Activated CD4-positive, alpha-beta T cell treated with anti-CD3 and anti-CD28 coated beads, Interleukin-2, Interleukin-6, amounts not matched to agents 100 ng/mL and 50 ng/mL, durations not matched to agents 16 hours and 8 hours (primary cell): Measurements from ENCODE around the gene SOX2.

Experiments
- DNase-seq: peaks from one replicate; pipeline ENCODE4 v3.0.0-alpha.2; 2020

The SOX2 gene

DNA sequence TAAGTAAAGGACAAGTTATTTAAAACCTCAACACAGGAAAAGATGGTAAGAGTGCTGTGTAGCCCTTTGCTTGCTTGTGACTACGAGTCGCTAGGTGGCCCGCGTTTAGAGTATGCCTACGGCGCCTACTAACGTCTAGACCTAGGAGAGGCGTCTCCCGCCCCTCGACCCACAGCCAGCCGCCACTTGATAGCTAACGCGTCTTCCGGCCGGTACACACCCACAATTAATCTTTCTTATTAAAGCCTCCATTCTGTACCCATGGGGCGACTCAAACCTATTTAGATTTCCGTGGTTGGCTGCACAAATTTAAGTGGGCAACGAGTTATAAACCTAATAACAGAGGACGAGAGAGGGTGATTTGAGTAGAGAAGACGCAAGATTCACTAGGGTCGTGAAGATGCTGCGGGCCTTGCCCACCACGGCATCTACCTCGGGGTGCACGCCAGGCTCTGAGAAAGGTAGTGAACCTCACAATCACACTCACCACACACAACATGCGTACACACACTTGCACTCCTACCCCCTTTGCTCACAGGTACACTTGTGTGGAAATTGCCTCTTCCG, 12.0 kb downstream of the SOX2 start:
- no peak for DNase-seq

DNA sequence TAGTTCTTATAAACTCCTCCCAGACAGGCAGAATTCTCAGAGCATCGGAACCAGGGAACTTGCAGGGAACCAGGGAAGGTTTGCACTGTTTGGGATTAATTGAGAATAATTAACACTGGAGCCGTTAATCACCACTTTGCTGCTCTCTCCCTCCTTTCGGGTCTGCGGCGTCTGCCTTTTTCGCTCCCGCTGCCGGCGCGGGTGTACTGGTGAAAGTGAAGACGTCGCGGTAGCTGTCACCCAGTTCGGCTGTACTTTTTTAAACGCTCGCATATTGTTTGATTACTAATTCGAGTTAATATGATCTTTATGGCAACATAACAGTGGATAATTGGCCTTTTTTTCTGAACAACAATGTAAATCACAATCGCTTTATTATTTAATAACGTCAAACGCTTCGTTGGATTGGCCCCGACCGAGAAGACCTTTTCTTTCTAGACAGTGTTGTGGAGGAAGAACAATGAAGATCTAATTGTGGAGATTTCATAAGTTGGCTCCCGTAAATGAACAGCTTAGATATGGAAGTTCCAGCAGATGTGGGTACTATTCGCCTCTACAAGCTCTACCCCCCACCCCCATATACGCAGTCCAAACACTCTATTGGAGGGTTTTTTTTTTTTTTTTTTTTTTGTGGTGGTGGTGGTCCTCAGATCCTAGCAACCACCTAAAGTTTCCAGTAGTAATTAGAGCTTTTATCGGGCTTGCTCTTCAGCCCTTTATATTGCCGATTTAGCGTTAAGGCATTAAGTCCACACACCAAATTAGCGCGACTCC, 12.7 kb downstream of the SOX2 start:
- no peak for DNase-seq

DNA sequence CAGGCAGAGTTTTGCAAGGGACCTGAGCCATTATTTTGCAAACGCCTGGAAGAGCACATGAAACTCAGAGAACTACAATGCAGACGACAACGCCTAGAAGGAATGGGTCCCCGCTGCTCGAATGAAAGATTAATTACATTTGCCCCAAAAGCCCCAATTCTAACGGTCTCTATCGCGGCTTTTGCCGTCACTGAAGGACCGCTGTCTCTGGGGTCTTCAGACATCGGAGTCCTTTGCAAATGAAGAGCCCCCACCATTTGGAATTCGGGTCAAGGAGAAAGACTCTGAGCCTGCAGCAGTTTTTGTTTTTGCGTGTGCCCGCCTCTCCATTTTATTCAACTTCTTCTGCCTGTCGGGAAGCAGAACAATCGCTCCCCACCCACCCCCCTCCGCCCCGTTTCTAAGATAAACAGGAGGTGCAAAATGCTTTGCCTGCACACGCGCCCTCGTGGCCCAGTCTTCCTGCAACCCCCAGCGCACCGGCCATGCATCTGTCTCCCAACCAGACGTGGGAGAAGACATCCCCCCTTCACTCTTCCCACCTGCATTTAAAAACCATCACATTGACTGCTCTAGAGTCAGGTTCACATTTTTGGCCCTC, 13.5 kb downstream of the SOX2 start:
- DNase-seq, result no peak

DNA sequence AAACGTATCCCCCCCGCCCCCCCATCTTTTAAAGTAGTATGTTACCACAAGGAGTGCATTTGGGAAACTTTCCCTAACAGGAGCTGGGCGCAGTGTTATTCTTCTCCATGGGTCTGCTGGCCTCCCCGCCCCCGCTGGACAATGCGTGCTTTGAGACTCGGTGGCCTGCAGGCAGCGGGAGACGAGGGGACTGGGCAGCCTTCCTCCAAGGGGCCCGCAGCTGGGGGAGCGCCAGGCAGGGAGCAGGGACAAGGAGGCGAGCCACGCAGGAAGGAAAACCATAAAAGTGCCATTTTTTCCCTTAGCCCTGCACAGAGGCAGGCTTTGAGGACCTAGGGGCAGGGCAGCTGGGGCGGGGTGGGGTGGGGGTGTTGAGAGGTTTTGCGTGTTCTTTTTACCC, 14.1 kb downstream of the SOX2 start:
- no peak for DNase-seq

DNA sequence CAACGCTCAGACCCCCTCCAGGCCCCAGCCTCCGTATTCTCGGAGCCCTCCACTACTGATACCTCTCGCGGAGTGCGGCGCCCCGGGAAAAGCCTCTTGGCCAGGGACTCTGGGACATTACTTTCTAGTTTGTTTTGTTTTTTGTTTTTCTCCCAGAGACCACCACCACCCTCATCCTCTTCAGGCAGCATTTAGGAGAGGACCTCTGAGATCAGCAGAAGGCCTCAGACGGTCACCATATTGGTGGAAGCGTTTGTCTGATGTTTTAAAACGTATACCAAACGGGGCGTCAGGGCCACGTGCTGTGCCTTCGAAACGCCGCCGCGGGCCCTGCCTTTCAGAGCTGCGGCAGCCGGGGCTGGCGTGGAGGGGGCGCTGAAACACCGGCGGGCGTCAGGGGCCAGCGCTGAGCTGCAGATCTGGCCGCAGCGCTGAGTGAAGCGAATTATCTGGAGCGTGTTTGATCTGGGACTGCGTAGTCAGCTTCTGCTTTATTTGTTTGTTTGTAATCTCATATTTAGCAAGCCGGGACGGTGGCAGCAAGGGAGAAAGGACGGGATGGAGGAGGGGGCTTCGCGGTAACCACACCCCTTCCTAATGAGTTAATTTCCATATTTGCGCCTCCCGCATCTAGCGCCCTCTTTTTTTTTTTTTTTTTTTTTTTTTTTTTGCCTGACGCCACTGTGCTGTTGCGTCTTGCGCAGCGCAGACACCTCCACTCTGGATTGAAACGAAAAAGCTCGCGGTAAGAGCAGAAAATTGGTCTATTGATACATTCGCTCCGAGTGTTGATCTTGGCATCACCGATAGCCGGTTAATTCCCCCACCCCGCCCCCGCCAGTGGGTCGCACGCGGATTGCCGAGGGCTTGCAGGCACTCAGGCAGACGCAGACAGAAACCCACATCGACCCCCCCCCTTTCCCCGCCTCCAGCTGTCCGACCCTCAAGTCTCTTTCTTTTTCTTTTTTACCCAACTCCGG, 14.9 kb downstream of the SOX2 start:
- DNase-seq, result no peak

DNA sequence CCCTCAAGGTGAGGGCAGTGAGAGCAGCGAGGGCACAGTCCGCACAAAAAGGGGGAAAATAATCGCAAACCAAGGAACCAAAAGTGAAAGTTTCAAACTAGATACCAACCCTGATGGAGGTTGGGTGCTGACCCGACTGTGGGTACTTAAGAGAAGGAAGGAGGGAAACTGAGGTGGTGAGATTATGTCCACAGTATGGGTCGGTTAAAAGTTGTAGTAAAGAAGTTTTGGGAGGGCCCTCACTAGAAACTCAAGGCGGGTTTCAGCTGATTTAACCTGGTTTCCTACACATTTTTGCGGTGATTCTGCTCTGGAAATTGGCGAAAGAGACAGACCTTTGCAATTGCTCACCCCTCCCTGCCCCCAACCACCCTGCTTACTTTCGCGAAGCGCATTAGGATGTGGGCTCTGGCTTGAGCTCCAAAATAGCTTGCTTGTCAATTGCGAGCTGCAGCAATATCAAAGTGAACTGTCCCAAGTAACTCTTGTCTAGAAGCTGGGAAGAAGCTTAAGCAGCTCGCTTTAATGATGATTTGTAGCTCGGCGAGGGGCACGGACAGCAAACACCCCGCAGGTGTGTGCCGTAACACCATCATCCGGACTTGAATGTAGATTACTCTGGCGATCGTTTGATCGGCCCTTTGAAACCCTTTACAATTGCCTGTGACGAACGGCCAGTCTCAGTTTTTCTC, 15.8 kb downstream of the SOX2 start:
- no peak for DNase-seq

DNA sequence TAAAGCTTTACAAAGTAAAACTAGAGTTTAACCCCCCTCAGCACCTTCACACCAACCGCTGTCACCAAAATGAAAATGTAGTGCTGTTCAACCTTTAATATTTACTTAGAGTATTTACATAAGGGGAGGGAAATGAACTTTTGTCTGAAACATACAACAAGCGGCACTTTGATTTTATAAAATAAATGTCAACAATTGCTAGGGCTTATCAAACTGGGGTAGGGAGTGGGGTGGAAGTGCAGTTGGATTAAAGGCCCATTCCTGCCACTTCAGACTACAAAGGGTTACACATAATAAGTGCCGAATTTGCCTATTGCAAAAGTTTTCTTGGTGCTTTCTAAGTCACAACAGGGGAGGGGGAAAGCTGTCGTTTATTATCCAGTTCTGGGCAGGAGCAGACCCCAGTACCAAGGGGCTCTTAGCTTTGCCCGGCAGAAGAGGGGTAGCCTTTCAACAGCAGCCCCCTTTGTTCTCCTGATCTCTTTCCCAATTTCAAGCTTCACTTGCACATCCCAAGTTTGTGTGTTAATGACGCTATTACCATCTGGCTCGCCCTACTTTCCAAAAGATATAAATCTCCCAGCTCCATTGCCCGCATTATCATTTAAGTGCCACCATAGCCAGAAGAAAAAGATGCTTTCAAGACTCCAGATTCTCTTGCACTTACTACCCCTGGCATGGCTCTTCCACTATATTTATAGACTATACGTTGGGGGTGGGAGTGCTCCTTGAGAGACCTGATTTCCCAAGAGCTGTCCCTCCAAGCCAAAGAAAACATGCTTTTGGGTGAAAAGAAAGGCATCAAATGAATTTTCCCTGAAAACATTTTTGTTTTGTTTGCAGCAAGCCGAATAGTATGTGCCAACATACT, 17.0 kb downstream of the SOX2 start:
- DNase-seq, result no peak

DNA sequence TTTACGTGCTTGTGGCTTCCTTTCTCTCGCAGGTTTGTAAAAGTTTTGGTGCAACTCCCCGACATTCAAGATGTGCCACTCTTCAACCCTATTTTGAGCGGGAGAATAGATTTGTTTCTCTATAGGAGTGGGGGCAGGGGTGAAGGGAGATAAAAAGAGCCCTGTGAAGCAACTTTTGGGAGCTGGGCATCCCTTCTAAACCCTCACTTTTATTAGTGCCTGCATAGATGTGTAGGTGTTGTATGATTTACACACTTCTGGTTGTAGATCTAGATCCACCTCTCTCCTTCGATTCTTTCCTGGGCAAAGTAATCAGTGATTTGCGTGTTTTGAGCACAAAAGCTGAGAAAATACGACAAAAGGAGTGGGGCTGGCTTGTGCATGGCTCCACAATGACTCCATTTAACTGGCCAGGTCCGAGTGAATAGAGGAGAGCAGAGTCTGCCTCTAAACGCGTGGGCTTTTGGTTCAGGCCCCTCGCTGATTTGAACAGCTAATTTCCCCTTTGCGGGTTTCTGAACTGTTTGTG, 17.7 kb downstream of the SOX2 start:
- no peak for DNase-seq

DNA sequence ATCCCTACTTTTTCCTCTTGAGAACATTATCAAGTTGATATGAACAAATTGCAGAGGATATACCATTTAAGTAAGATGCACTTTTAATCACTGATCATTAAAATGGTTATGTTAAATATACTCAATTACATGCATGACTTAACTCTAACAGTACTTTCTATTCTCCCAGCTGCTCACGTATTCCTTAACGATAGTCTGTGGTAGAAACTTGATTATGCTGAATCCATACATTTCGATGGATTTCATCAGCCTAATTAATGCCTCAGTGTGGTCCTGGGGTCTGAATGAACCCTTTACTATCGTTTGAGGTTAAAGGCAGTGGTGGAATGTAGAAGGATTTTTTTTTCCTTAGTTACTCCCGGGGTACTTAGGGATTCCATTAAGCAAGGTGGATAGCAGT, 18.6 kb downstream of the SOX2 start:
- no peak for DNase-seq

DNA sequence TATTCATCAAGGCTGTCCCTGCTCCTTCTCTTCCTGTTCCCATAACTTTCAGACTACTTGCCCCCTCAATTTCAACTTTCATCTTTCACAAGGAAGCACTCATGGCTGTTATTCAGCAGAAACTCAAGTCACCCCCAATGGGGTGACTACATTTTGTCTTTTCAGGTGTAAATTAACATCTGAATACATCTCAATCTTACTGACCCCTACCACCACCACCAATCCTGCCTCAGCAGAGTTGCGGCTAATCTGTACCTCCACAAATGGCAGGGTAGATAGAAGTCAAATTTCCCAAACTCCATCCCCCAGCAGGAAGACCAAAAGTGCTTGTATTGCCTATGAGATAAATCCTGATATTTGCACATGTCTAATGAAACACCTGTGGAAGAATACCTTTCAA, 19.2 kb downstream of the SOX2 start:
- DNase-seq, result no peak

DNA sequence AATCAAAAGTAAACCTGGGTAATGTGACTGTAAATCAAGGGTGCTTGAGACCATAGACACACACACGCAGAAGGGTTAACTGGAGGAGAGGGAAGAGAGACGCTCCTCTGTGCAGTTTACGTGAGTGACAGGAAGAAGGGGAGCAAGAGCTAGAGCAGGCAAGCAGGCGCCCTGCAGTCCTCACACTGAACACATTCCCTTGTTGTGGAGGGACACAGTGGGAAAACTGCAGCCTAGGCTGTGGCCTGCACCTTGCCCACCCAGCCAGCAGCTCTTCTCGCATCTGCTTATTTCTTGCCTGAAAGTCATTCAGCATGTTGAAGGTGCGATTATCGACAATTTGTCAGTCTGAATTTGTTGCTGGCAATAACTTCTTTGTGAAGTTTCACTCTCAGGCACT, 24.2 kb downstream of the SOX2 start:
- DNase-seq, result no peak

DNA sequence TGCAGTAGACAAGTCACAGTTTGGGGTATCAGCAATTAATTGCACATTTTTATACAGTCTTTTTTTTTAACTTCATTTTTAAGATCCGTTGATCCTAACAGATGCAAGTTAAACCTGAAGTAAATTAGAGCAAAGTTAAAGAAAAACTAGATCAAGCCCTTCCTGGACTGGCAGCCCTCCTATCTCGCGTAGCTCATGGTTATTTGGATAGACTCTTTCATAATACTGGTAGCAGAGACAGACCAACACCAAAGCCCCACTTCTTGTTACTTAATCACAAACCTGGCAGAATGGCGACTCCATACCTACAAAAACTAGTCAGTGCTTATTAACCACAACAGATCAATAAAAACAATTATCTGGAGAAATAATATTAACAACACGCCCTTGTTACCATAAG, 26.8 kb downstream of the SOX2 start:
- no peak for DNase-seq

DNA sequence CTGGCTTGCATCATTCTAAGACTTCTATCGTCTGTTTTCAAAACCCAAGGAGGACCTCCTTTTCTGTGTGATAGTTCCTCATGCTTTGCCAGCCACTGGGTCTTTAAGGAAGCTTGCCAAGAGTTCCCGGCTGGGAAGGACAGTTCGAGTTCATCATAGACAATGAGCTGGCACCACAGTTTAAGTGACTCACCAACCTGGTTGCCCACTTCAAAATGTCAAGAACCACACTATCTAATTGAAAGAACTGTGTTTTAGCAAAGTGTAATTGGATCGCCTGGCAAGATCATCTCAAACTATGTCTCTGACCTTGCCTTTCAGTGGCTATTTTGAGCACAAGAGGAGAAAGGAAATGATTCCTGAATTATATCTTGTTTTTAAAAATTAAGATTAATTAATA, 27.9 kb downstream of the SOX2 start:
- no peak for DNase-seq

DNA sequence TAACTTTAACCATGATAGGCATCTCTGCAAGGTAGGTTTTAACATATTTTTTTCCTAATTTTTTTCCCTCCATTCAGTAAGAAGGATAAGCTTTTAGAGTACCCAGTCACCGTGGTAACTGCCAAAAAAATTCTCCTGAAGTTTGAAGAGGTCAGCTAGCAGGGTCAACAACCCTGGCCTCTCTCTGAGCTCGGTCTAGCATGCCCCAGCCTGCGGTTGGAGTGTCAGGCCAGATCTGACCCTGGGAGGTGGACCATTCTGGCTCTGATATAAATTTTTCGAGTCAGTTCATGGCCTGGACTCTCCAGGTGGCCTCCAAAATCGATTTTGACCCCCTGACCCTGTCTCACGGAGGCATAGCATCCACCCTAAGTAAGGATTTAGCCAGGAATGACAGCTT, 29.7 kb downstream of the SOX2 start:
- DNase-seq, result no peak

DNA sequence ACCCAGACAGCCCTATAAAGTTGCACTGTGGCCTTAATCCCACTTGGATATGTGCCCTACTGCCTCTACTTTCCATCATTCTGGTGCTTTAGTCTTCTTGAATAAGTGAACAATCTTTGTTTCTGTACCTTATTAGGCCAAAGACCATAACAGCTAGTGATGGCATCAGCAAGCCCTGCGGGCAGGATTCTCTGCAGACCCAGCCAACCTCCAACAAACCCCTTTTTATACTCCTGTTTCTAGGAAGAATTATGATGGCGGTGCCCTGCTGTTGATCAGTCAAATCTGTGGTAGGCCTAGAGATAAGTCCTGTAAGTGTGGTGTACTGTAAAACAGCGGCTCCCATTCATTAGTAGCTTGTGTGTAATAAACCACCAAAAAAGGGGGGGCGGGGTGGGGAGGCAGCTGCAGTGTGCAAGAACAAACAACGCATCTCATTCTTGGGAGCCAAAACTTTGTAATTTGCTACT, 40.5 kb downstream of the SOX2 start:
- no peak for DNase-seq

DNA sequence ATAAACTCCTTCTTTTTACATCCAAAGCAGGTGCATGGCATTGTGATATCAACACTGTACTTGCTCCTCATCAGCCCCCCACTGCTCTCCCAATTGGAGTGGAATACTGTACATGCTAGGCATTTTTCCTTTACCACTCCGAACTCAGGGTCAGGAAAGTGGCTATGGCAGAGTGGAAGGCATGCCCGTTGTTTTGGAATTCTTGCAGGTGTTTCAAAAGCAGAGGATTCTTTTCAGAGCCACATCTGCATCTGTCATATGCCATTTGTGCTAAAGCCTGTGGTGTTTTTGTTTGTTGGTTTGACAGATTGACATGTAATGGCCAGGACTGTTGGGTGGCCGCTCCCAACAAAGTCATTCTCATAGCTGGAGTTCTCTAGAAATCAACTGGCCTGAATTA, 41.7 kb downstream of the SOX2 start:
- no peak for DNase-seq

DNA sequence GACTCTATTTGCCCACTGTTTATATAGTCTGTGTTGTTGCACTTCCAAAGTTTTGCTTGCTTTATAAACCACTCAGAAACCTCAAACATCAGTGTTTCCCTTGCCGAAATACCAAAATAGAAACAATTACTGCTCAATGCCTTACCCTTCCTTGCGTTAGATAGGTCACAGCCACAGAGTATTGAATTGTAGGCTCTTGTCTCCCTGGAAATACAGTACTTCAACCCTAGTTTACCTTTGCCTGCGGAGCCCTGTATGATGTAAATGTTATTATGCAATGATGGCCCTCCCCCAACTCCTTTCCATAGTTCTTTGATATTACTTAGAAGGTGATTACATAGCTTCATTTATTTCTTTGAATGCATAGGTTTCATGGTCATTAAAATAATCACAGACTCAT, 44.2 kb downstream of the SOX2 start:
- no peak for DNase-seq

DNA sequence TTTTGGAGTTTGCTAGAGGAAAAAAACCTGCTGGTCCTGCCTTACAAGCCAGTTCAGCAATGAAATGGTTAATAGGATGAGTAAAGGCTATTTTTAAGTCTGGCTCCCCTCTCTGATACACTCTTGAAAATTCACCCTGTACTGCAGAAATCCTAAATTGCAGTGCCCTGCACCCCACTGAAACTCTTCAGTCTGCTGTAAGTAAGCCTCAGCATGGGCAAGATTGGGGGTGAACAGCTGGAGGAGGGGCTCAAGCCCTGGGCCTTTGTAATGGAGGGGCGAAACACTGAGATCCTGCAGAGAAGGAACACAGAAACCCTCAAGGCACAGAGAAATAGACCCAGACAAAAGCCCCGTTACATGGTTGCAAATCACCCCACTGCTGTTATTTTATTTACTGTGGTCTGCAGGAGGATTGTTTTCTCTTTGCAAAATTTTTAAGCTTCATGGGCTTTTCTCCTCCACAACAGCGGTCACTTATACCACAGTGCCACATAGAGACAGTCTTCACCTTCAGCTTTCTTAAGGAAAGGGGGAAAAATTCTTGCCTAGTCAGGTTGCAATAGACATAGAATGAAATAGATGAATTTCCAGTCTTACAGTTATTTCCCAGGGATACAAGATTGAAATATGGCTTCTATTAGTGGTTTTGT, 45.0 kb downstream of the SOX2 start:
- DNase-seq, result no peak

DNA sequence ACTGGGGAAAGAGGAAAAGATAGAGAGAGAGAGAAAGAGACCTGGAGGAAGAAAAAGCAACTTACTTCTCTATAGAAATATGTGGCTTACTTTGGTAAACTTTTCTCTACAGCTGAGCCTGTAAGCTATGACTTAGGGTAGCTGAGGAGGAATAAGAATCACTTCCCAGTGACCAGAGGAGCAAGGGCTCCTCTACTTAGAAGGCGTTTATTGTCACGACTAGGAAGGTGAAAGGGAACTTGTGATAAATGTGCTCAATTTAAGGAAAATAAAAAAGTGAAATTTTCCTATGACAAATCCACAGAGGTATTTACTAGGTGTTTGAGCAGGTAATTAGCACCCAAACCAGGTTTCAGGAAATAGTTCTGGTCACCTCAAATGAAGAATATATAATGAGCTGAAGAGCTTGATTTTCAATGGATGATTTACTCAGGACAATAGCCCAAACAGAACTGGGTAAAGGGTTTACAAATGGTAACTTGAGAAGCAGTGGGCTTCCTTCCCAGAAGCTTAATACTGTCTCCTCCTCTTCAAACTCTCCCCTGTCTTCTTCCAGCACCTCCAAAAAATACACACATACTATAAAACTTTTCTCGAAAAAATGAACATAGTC, 46.1 kb downstream of the SOX2 start:
- DNase-seq, result no peak

DNA sequence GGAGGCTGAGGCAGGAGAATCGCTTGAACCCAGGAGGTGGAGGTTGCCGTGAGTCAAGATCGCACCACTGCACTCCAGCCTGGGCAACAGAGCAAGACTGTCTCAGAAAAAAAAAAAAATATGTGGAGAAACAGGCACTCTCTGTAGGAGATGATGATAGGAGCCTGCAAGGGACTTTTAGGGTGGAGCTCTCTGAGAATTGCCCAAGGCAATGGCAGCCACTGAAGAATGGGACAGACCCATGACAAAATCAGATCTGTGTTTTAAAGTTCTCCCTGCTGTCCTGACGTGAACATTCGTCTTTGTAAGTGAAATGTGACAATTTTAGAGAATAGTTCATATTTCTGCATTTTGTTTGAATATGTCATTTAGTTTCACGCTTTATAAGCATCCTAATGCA, 50.2 kb downstream of the SOX2 start:
- no peak for DNase-seq
